Measurements from ENCODE around the gene DHRS13.
A peak's percentile ranks its signal among the peaks of the same experiment; 100 is the strongest.
"Not testable (repeated sequence)": the region's sequence is repeated elsewhere in the genome, so short reads cannot be mapped to it uniquely, and the experiment has no call there.

DHRS13 gene

GRCh38 chr17:28935744-28936460, 33.0 kb upstream of the DHRS13 start:
- DNase-seq (ENCODE audit: low spot score): peak; percentile 52

GRCh38 chr17:28934508-28934907, 31.6 kb upstream of the DHRS13 start:
- not testable (repeated sequence) for DNase-seq (ENCODE audit: low spot score)

GRCh38 chr17:28929787-28930186, 26.9 kb upstream of the DHRS13 start:
- DNase-seq (ENCODE audit: low spot score): no peak

- DNase-seq (ENCODE audit: low spot score): no peak
Measured at GRCh38 chr17:28928061-28928460, 25.2 kb upstream of the DHRS13 start.

- no peak for DNase-seq (ENCODE audit: low spot score)
Measured at GRCh38 chr17:28926786-28927185, 23.9 kb upstream of the DHRS13 start.

GRCh38 chr17:28926366-28926765, 23.5 kb upstream of the DHRS13 start:
- DNase-seq (ENCODE audit: low spot score): no peak

GRCh38 chr17:28925912-28926365, 23.1 kb upstream of the DHRS13 start:
- no peak for DNase-seq (ENCODE audit: low spot score)

- DNase-seq (ENCODE audit: low spot score): no peak
Measured at GRCh38 chr17:28920201-28920600, 17.3 kb upstream of the DHRS13 start.

GRCh38 chr17:28918295-28918694, 15.4 kb upstream of the DHRS13 start:
- DNase-seq (ENCODE audit: low spot score): no peak

- DNase-seq (ENCODE audit: low spot score): no peak
Measured at GRCh38 chr17:28917465-28917864, 14.6 kb upstream of the DHRS13 start.

- no peak for DNase-seq (ENCODE audit: low spot score)
Measured at GRCh38 chr17:28917029-28917428, 14.2 kb upstream of the DHRS13 start.

GRCh38 chr17:28916302-28916934, 13.5 kb upstream of the DHRS13 start:
- DNase-seq (ENCODE audit: low spot score): no peak

- DNase-seq (ENCODE audit: low spot score): no peak
Measured at GRCh38 chr17:28912938-28913333, 10.1 kb upstream of the DHRS13 start.

GRCh38 chr17:28912281-28912937, 9.5 kb upstream of the DHRS13 start:
- DNase-seq (ENCODE audit: low spot score): no peak

GRCh38 chr17:28911411-28912045, 8.6 kb upstream of the DHRS13 start:
- DNase-seq (ENCODE audit: low spot score): no peak

- no peak for DNase-seq (ENCODE audit: low spot score)
Measured at GRCh38 chr17:28910534-28910933, 7.7 kb upstream of the DHRS13 start.

GRCh38 chr17:28908640-28909167, 5.8 kb upstream of the DHRS13 start:
- DNase-seq (ENCODE audit: low spot score): no peak

- DNase-seq (ENCODE audit: low spot score): peak; percentile 72
Measured at GRCh38 chr17:28907709-28908475, 5.0 kb upstream of the DHRS13 start.

- no peak for DNase-seq (ENCODE audit: low spot score)
Measured at GRCh38 chr17:28906706-28907438, 4.0 kb upstream of the DHRS13 start.

- DNase-seq (ENCODE audit: low spot score): no peak
Measured at GRCh38 chr17:28906276-28906675, 3.4 kb upstream of the DHRS13 start.

- no peak for DNase-seq (ENCODE audit: low spot score)
Measured at GRCh38 chr17:28904800-28905199, 1.9 kb upstream of the DHRS13 start.

Data from pons (tissue), 1 donor.